GM13977 (cell line): ENCODE measurements around the gene GAMT.

Source experiments
- DNase-seq: peaks from one replicate; pipeline ENCODE4 v3.0.0; 2012; ENCODE audit warnings: low spot score
- in situ Hi-C: fragments of 300-500 bp; cut with MboI; formaldehyde crosslinking; loops from one replicate; pipeline ENCODE4 v1.12.0; 2022; ENCODE audit warnings: low sequenced_read_pairs, low pct_unique_long_range_greater_than_20kb, mixed read lengths, inconsistent platforms; ENCODE audit not compliant: unreplicated experiment
- TF ChIP-seq, protein P1 (sequence below): IDR thresholded peaks from 2 replicates; pipeline ENCODE4 v1.5.1; 2012; ENCODE audit warnings: mild to moderate bottlenecking, control low read depth; ENCODE audit not compliant: insufficient read depth; ENCODE audit errors: extremely low read depth, missing control alignments

The GAMT gene

GRCh38 chr19:1412323-1412923, 11.1 kb upstream of the GAMT start:
- in situ Hi-C loops = no loop called here
- TF ChIP-seq, protein P1, sequence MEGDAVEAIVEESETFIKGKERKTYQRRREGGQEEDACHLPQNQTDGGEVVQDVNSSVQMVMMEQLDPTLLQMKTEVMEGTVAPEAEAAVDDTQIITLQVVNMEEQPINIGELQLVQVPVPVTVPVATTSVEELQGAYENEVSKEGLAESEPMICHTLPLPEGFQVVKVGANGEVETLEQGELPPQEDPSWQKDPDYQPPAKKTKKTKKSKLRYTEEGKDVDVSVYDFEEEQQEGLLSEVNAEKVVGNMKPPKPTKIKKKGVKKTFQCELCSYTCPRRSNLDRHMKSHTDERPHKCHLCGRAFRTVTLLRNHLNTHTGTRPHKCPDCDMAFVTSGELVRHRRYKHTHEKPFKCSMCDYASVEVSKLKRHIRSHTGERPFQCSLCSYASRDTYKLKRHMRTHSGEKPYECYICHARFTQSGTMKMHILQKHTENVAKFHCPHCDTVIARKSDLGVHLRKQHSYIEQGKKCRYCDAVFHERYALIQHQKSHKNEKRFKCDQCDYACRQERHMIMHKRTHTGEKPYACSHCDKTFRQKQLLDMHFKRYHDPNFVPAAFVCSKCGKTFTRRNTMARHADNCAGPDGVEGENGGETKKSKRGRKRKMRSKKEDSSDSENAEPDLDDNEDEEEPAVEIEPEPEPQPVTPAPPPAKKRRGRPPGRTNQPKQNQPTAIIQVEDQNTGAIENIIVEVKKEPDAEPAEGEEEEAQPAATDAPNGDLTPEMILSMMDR = no peak
- DNase-seq = no peak

DNA sequence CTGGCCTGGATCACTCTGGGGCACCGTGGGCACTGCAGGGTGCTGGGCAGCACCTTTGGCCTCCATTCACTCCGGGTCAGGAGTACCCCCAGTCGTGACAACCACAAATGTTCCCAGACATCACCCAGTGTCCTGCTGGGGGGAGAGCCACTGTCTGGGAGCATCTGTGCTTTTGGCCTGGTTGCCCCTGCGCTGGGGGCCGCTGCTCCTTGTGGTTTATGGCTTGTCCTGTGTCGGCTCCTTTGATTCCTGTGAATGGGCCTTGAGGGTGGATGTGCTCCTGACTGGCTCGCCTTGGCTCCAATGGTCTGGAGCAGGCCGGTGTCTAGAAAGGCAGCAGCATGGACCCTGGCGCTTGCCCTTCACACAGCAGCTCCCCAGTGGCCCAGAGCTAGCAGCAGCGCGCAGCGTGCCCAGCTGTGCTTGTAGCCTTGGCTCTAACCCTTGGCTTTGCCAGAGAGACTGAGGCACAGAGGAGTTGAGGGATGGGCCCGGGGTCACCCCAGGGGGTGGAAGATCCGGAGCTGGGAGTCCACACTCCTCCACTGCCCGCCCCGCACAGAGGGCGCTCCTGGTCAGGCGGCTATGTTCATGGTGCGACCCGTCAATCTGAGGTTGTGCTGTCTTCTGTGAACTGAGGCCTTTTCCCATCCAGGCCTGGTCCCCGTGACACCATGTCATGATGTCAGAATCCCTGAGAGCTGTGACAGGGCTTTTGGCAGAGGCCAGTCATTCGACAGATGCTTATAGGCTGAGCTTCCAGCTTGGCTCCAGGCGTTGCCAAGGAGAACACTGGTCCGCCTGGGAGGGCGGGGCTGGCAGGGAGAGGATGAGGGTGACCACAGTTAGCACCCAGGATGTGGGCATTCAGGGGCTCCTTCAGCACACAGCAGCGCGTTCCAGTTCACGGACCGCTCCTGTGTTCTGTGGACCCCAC, 10.2 kb upstream of the GAMT start:
- TF ChIP-seq, protein P1 = no peak
- in situ Hi-C loops = no loop called here
- DNase-seq = no peak

- DNase-seq = no peak
- TF ChIP-seq, protein P1 = no peak
- in situ Hi-C loops = no loop called here
Measured at GRCh38 chr19:1410789-1411188, 9.4 kb upstream of the GAMT start.

GRCh38 chr19:1410136-1410786, 8.9 kb upstream of the GAMT start:
- DNase-seq = no peak
- in situ Hi-C loops = no loop called here
- TF ChIP-seq, protein P1 = no peak

- TF ChIP-seq, protein P1 = no peak
- DNase-seq = no peak
- in situ Hi-C loops = no loop called here
Measured at GRCh38 chr19:1409204-1410005, 8.1 kb upstream of the GAMT start.
